DMS114 treated with DMSO at 0.1 percent for 48 hours (cell line): Measurements from ENCODE around the gene BPI.
"Not testable (repeated sequence)": the region's sequence is repeated elsewhere in the genome, so short reads cannot be mapped to it uniquely, and the experiment has no call there.

Experiments used
- DNase-seq: peaks from one replicate; lab custom pipeline; 2025; ENCODE audit not compliant: unreplicated experiment; lab: John Stamatoyannopoulos, UW

The BPI gene

DNA sequence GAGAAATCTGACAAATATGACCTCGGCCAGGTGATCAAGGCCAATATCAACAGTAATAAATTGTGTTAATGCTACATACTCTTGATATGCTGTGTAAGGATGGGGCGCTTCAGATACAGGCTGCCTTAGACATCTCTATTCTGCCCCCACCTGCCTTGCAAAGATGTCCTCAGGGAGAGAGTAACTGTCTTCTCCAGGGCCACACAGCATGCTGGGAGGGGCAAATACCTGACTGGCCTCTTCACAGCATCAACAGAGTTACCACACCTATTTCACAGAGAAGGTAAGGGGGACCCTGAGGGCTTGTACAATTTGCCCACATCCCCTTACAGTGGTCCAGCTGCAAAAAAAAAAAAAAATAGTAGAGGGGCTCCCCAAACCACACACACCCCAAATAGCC, 26.3 kb upstream of the BPI start:
- DNase-seq = no peak

DNA sequence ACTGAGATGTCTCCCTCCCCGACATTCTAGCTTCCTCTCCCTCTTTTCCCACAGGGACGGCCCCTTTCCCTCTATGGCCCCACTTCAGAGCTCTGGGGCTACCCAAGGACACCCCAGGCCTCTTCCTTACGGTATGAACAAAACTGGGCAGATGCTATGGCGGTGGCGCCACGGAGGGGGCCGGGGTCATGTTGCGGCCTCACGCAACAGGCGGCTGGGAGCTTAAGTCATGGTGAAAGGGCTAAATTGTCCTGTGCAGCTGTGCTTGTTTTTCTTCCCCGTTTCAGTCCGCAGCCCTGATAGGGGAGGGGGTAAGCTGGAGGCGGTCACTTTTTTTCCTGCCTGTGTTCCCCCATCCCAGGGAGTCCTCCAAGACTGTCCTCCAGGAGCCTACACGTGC, 25.8 kb upstream of the BPI start:
- no peak for DNase-seq

DNA sequence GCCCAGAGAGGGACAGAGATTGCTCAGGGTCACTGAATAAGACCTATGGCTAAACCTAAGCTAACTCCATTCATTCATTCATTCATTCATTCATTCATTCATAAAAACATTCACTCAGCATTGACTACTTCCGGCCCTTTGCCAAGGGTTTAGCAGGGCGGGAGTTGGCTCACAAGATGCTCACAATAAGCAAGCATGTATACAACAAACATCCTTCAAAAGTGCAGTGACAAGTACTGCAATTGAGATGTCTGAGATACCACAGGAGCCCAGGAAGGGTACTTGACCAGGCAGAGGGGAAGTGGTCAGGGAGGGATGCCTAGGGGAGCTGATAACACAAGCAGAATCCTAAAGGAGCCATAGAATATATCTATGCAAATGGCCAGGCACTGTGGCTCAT, 25.2 kb upstream of the BPI start:
- no peak for DNase-seq

- not testable (repeated sequence) for DNase-seq
Measured at GRCh38 chr20:38281176-38281915, 22.6 kb upstream of the BPI start.

GRCh38 chr20:38283236-38283635, 20.7 kb upstream of the BPI start:
- no peak for DNase-seq

- DNase-seq = not testable (repeated sequence)
Measured at GRCh38 chr20:38284066-38284650, 19.8 kb upstream of the BPI start.

- no peak for DNase-seq
Measured at GRCh38 chr20:38284893-38285444, 19.0 kb upstream of the BPI start.

DNA sequence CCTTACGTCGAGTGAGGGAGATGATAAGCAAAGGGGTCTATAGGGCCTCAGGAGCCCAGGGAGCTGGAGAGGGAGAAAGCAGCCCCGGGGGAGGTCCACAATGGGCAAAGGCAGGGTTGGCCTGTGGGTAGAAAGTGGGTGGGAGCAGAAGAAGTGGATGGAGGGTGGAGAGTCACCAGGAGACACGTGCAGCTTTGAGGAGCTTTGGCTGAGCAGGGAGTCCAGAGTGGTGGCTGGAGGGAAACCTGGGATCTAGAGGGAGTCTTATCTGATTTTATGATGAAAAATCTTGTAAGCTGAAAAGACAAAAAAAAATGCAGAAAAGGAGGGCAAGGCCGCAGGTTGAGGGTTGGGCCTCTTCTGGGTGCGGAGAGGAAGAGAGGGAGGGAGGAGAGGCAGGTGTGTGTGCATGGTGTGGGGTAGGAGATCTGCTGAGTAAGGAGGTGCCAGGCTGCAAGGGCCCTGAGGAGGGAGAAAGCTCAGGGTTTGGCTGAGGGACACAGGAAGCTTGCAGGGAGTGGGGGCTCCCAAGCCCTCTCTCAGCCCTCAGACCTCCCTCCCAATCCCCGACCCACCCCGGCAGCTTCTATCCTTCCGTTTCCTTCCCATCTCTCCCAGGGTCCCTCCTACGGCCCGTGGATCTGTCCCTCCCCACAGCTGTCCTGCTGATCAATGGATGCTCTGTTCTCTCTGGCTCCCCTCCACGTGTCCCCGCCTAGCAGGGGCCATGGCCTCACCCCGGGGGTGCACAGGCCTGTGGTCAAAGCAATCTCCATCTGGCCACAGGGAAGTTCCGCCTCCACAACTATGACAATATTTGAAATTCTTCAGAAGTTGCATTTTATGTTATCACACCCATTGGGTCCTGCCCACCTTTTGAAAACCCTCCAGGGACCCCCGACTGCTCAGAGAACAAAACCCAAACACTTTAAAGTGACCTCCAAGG, 17.1 kb upstream of the BPI start:
- DNase-seq = no peak

GRCh38 chr20:38290829-38291814, 12.8 kb upstream of the BPI start:
- DNase-seq = no peak

DNA sequence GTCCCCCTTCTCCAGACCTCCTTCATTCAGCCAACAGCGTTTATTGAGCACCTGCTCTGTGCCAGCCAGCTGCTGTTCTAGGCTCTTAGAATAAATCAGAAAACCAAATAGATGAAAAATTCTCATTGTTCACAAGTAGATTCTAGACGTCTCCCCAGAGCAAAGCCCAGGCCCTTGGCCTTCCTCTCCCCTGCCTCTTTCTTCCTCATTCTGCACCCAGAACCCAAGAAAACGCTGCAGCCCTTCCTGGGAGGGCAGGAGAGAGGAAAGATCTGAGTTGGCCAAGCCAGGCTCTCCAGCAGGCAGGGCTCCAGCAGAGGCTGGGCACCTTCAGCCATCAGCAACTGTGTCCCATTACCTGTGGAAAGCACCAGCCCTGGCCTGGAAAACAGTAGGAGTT, 12.0 kb upstream of the BPI start:
- DNase-seq = no peak

- DNase-seq = no peak
Measured at GRCh38 chr20:38293491-38294065, 10.4 kb upstream of the BPI start.

GRCh38 chr20:38294076-38294591, 9.8 kb upstream of the BPI start:
- DNase-seq = no peak

GRCh38 chr20:38295811-38296210, 8.1 kb upstream of the BPI start:
- no peak for DNase-seq

GRCh38 chr20:38296433-38296832, 7.5 kb upstream of the BPI start:
- no peak for DNase-seq

DNA sequence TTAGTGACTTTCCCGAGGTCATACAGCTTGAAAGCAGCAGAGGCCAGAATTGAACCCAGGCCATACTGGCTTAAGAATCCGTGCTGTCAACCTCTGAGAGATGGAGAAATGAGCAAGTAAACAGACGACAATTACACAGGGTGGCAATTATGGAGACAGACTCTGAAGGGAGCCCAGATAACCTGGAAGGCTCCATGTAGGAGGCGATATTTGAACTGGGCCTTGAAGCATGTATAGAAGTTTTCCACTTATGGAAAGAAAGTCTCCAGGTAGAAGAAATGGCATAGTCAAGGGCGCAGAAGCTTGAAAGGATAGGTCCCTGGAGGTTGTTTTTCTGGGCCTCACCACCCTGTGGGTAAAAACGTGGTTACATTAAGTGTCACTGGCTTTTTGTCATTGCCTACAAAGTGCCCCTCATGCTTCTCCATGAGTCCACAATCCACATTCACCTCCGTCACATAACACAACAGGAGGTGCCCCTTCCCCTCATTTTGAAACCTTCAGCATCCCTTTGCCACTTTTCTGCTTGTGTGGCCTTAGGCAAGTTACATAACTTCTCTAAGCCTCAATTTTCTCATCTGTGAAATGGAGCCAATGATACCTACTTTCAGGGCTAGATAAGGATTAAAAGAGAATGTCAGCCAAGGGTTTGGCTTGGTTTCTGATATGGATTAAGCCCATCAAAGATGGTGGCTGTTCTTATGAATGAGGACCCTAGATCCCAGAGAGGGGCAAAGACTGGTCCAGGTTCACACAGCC, 5.9 kb upstream of the BPI start:
- DNase-seq = no peak

GRCh38 chr20:38298768-38299288, 5.1 kb upstream of the BPI start:
- no peak for DNase-seq

DNA sequence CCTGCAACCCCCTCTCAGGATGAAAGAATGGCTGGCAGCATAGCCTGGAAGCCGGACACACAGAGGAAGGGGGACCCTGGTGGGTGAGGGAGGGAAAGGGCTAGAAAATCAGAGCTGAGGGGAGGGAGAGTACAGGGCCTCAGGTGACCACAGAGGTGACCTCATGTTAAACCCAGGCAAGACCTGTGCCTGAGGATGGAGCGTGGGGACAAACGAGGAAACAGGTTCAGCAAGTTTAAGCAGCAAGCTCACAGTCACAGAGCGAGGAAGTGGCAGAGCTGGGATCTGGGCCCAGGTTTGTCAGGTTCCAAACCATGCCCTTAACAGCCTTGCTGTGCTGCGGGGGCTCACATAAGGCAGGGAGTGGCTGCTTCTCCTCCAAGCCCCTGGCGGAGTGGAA, 4.0 kb upstream of the BPI start:
- DNase-seq = no peak

DNA sequence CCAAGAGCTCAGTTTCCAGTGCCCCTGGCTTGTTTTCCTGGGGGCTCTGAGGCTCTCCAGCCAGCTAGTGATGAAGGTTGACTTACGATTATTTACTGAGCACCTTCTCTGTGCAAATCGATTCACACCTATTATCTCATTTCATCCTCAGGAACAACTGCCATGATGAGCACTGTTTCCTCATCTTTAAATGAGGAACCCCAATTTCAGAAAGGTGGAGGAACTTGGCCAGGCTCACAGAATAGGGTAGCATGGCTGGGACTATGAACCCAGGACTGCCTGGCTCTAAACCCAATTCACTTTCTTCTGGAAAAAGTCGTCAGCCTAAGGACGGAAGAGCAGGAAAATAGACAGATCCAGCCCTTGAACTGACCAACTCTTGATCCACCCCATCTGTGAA, 3.5 kb upstream of the BPI start:
- DNase-seq = no peak

DNA sequence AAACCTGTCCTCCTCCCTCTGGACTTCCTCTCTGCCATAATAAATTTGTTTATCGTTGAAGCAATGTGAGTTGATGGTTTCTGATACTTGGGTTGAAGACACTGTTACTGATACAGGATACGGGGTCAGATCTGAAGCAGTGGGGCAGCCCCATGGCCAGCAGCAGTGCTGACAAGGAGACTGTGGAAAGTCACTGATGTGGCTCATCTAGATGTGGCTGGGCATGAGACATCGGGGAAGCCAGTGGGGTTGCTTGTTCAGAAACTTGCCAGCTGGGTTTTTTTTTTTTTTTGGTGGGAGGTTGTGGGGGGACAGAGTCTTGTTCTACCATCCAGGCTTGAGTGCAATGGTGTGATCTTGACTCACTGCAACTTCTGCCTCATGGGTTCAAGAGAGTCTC, 2.6 kb upstream of the BPI start:
- DNase-seq = no peak
